PFSK-1 (cell line): ENCODE measurements around the gene ENOPH1.

Source experiments
- FOXP2 ChIP-seq: optimal IDR thresholded peaks from 2 replicates; pipeline ENCODE3; 2011; ENCODE audit warnings: borderline replicate concordance, control low read depth, inconsistent platforms; ENCODE audit not compliant: insufficient read depth; ENCODE audit errors: extremely low read length, extremely low read depth
- POLR2AphosphoS5 ChIP-seq: IDR thresholded peaks from 2 replicates; pipeline ENCODE4 v1.6.1; 2012; ENCODE audit warnings: low read depth, mild to moderate bottlenecking, control low read depth, low read length, moderate library complexity
- REST ChIP-seq, 2 experiments: IDR thresholded peaks; 2 replicates each; pipeline versions ENCODE4 v1.6.1 to v1.8.0; 2011 to 2012; ENCODE audit warnings: low read depth in 2 of 2, low read length in 2 of 2, control low read depth in 1 of 2, inconsistent platforms in 1 of 2, mild to moderate bottlenecking in 1 of 2, moderate library complexity in 1 of 2; ENCODE audit not compliant: insufficient read depth in 1 of 2
- SIN3A ChIP-seq: IDR thresholded peaks from 2 replicates; pipeline ENCODE4 v1.6.1; 2012; ENCODE audit warnings: mild to moderate bottlenecking, low read length, moderate library complexity, borderline replicate concordance; ENCODE audit not compliant: insufficient read depth
- TAF1 ChIP-seq: IDR thresholded peaks from 2 replicates; pipeline ENCODE4 v1.6.1; 2012; ENCODE audit warnings: low read length, control low read depth, borderline replicate concordance; ENCODE audit not compliant: insufficient read depth

Gene ENOPH1

GRCh38 chr4:82458729-82459128, 28.3 kb downstream of the ENOPH1 start:
- TF ChIP-seq POLR2AphosphoS5, result no peak
- no peak for TF ChIP-seq REST (IDR thresholded peaks at IDR 0.05; ENCODE audit: insufficient read depth in 1 of 2, low read depth in 2 of 2, low read length in 2 of 2)
- TF ChIP-seq FOXP2, result no peak
- TF ChIP-seq TAF1, result no peak
- TF ChIP-seq SIN3A, result no peak

GRCh38 chr4:82461710-82462109, 31.3 kb downstream of the ENOPH1 start:
- TF ChIP-seq TAF1, result no peak
- TF ChIP-seq FOXP2, result no peak
- no peak for TF ChIP-seq REST (IDR thresholded peaks at IDR 0.05; ENCODE audit: insufficient read depth in 1 of 2, low read depth in 2 of 2, low read length in 2 of 2)
- TF ChIP-seq POLR2AphosphoS5, result no peak

GRCh38 chr4:82462415-82462831, 32.0 kb downstream of the ENOPH1 start:
- TF ChIP-seq TAF1 (no peak), SIN3A (no peak), REST (IDR thresholded peaks at IDR 0.05; ENCODE audit: insufficient read depth in 1 of 2, low read depth in 2 of 2, low read length in 2 of 2) (no peak), POLR2AphosphoS5 (no peak), FOXP2 (no peak)

- TF ChIP-seq TAF1 (no peak), REST (IDR thresholded peaks at IDR 0.05; ENCODE audit: insufficient read depth in 1 of 2, low read depth in 2 of 2, low read length in 2 of 2) (no peak), POLR2AphosphoS5 (no peak), SIN3A (no peak), FOXP2 (no peak)
These were observed 32.8 kb downstream of the ENOPH1 start for GRCh38 chr4:82463221-82463620.

GRCh38 chr4:82467471-82467870, 37.1 kb downstream of the ENOPH1 start:
- no peak for TF ChIP-seq SIN3A
- TF ChIP-seq POLR2AphosphoS5, result no peak
- TF ChIP-seq REST (IDR thresholded peaks at IDR 0.05; ENCODE audit: insufficient read depth in 1 of 2, low read depth in 2 of 2, low read length in 2 of 2), result no peak
- no peak for TF ChIP-seq TAF1
- TF ChIP-seq FOXP2, result no peak
